ENCODE results near the gene KCNJ4. TPM values are rescaled to one million over a fixed set of nuclear protein-coding genes. Genes with fewer than 3 reads are reported as not detected.

The KCNJ4 gene
- total RNA-seq, 1 experiment from 2014 or later: 0.27 TPM

GRCh38 chr22:38462960-38463784, 8.2 kb upstream of the KCNJ4 start:
- H3K36me3 ChIP-seq (ENCODE audit: control insufficient read depth, insufficient read depth, low read length): no peaks in the 10 kb centered on the region
- H3K27me3 ChIP-seq (replicated peaks; ENCODE audit: control insufficient read depth, insufficient read depth, low read length): no peaks in the 10 kb centered on the region; the same call in 1 of the 2 replicates
- H3K36me3 Mint-ChIP-seq (ENCODE audit: insufficient read depth, unreplicated experiment): no peaks in the 10 kb centered on the region
- H3K9me3 Mint-ChIP-seq (ENCODE audit: unreplicated experiment): no peaks in the 10 kb centered on the region
- peaks cover 6% of the 10 kb centered on the region for H3K4me1 Mint-ChIP-seq (ENCODE audit: low read depth, unreplicated experiment)
- BruUV-seq (replicated peaks): no TSS peak
- H3K4me3 ChIP-seq (ENCODE audit: low read depth, low read length): no peak overlapping the region
- POLR2A ChIA-PET: no interaction called here
- no peak for DNase-seq
- H3K27me3 Mint-ChIP-seq (ENCODE audit: insufficient read depth, unreplicated experiment): peaks cover 4% of the 10 kb centered on the region
- intact Hi-C loops (cut with micrococcal nuclease; ENCODE audit: unreplicated experiment): no loop called here
- no peaks in the 10 kb centered on the region for H3K9me3 ChIP-seq
- H3K4me1 ChIP-seq: peaks cover 5% of the 10 kb centered on the region; the same call in 1 of the 2 replicates
- H3K27ac Mint-ChIP-seq (ENCODE audit: unreplicated experiment): no peak overlapping the region
- CTCF ChIA-PET: no interaction called here
- TF ChIP-seq CTCF (IDR thresholded peaks at IDR 0.05; ENCODE audit: insufficient read depth in 1 of 2, low read depth in 1 of 2, low read length in 1 of 2, severe bottlenecking in 1 of 2, unreplicated experiment in 1 of 2): no peak
- H3K4me3 Mint-ChIP-seq (ENCODE audit: unreplicated experiment): no peak overlapping the region

- Histone ChIP-seq H3K4me3 (ENCODE audit: low read depth, low read length) (no peak overlapping the region; the same call in 1 of the 2 replicates), H3K27me3 (replicated peaks; ENCODE audit: control insufficient read depth, insufficient read depth, low read length) (no peaks in the 10 kb centered on the region), H3K9me3 (no peaks in the 10 kb centered on the region), H3K4me1 (peaks cover 2% of the 10 kb centered on the region; the same call in 1 of the 2 replicates), H3K36me3 (ENCODE audit: control insufficient read depth, insufficient read depth, low read length) (no peaks in the 10 kb centered on the region)
- Mint-ChIP-seq H3K9me3 (ENCODE audit: unreplicated experiment) (no peaks in the 10 kb centered on the region), H3K27me3 (ENCODE audit: insufficient read depth, unreplicated experiment) (peaks cover 4% of the 10 kb centered on the region), H3K36me3 (ENCODE audit: insufficient read depth, unreplicated experiment) (no peaks in the 10 kb centered on the region), H3K4me1 (ENCODE audit: low read depth, unreplicated experiment) (peaks cover 6% of the 10 kb centered on the region), H3K27ac (ENCODE audit: unreplicated experiment) (no peak overlapping the region), H3K4me3 (ENCODE audit: unreplicated experiment) (peak overlapping the region; percentile 65)
- no TSS peak for BruUV-seq (replicated peaks)
- ChIA-PET POLR2A (interaction anchor here (0.5 to 0.7 kb wide), 2 partner anchors 63 to 687 kb away, joined by 3 to 7 read pairs; no protein-coding TSS in a partner anchor), CTCF (no interaction called here)
- DNase-seq: peak; percentile 89 to 92
- intact Hi-C loops (cut with micrococcal nuclease; ENCODE audit: unreplicated experiment): no loop called here
- TF ChIP-seq CTCF (IDR thresholded peaks at IDR 0.05; ENCODE audit: insufficient read depth in 1 of 2, low read depth in 1 of 2, low read length in 1 of 2, severe bottlenecking in 1 of 2, unreplicated experiment in 1 of 2): no peak
These were observed 6.5 kb upstream of the KCNJ4 start for GRCh38 chr22:38461414-38462081.

- H3K4me3 Mint-ChIP-seq (ENCODE audit: unreplicated experiment): peak overlapping the region; percentile 65
- POLR2A ChIA-PET: interaction anchor here (0.5 to 0.7 kb wide), 2 partner anchors 63 to 687 kb away, joined by 3 to 7 read pairs; no protein-coding TSS in a partner anchor
- H3K4me3 ChIP-seq (ENCODE audit: low read depth, low read length): no peak overlapping the region
These were observed 6.0 kb upstream of the KCNJ4 start for GRCh38 chr22:38461057-38461413.

More at GRCh38 chr22:38461057-38461413, 6.0 kb upstream of the KCNJ4 start:
- peaks cover 6% of the 10 kb centered on the region for H3K4me1 Mint-ChIP-seq (ENCODE audit: low read depth, unreplicated experiment)
- H3K36me3 ChIP-seq (ENCODE audit: control insufficient read depth, insufficient read depth, low read length): no peaks in the 10 kb centered on the region
- CTCF ChIA-PET: no interaction called here
- H3K27me3 Mint-ChIP-seq (ENCODE audit: insufficient read depth, unreplicated experiment): peaks cover 4% of the 10 kb centered on the region
- DNase-seq: no peak
- TF ChIP-seq CTCF (IDR thresholded peaks at IDR 0.05; ENCODE audit: insufficient read depth in 1 of 2, low read depth in 1 of 2, low read length in 1 of 2, severe bottlenecking in 1 of 2, unreplicated experiment in 1 of 2): no peak
- intact Hi-C loops (cut with micrococcal nuclease; ENCODE audit: unreplicated experiment): no loop called here
- no TSS peak for BruUV-seq (replicated peaks)
- no peaks in the 10 kb centered on the region; the same call in 1 of the 2 replicates for H3K27me3 ChIP-seq (replicated peaks; ENCODE audit: control insufficient read depth, insufficient read depth, low read length)
- H3K27ac Mint-ChIP-seq (ENCODE audit: unreplicated experiment): no peak overlapping the region
- no peaks in the 10 kb centered on the region for H3K9me3 Mint-ChIP-seq (ENCODE audit: unreplicated experiment)
- H3K4me1 ChIP-seq: peaks cover 7% of the 10 kb centered on the region; the same call in 1 of the 2 replicates
- no peaks in the 10 kb centered on the region for H3K36me3 Mint-ChIP-seq (ENCODE audit: insufficient read depth, unreplicated experiment)
- H3K9me3 ChIP-seq: no peaks in the 10 kb centered on the region

Measured in Caco-2 (cell line).